GM13977 (cell line): ENCODE measurements around the gene AGT.

Source experiments
- DNase-seq: peaks from one replicate; pipeline ENCODE4 v3.0.0; 2012; ENCODE audit warnings: low spot score
- in situ Hi-C: fragments of 300-500 bp; cut with MboI; formaldehyde crosslinking; loops from one replicate; pipeline ENCODE4 v1.12.0; 2022; ENCODE audit warnings: low sequenced_read_pairs, low pct_unique_long_range_greater_than_20kb, mixed read lengths, inconsistent platforms; ENCODE audit not compliant: unreplicated experiment
- TF ChIP-seq, protein P1 (sequence below): IDR thresholded peaks from 2 replicates; pipeline ENCODE4 v1.5.1; 2012; ENCODE audit warnings: mild to moderate bottlenecking, control low read depth; ENCODE audit not compliant: insufficient read depth; ENCODE audit errors: extremely low read depth, missing control alignments

AGT gene

DNA sequence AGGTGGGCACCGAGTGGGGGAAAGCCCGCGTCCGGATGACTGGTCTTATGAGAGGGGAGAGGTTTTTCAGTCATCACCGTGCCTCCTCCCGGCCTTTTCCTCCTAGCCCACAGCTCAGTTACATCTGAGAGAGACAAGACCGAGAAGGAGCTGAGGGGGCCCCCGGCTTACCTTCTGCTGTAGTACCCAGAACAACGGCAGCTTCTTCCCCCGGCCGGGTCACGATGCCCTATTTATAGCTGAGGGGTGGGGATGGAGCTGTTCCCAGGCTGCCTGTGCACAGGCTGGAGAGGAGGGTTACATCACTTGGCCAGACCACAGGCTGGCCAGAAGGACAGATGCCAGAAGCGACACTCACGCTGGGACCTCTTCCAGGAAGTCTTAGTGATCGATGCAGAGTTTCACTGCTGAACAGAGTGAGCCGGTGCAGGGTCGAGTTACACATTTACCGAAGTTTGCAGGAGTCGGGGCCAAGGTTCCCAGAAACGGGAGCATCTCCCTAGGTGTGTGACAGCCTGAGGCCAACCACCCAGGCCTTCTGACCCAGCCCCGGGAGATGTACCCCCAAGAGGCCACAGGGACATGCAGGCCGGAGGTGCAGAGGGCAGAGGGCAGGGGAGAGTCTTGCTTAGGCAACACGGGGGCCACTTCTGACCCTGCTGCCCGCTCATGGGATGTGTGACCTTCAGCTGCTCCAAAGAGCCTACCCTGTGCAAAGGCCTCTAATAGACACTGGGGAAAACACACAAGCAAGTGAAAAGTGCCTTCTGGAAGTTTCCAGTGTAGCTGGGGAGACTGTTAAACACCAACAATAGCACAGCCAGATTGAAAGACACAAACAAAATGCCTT lies at the start of gene AGT:
TSS of gene AGT (minus strand) at position 208 of the 850 bp plus-strand sequence. CDS start 3,299 bp downstream, outside the sequence.
- in situ Hi-C loops: no loop called here
- TF ChIP-seq, protein P1, sequence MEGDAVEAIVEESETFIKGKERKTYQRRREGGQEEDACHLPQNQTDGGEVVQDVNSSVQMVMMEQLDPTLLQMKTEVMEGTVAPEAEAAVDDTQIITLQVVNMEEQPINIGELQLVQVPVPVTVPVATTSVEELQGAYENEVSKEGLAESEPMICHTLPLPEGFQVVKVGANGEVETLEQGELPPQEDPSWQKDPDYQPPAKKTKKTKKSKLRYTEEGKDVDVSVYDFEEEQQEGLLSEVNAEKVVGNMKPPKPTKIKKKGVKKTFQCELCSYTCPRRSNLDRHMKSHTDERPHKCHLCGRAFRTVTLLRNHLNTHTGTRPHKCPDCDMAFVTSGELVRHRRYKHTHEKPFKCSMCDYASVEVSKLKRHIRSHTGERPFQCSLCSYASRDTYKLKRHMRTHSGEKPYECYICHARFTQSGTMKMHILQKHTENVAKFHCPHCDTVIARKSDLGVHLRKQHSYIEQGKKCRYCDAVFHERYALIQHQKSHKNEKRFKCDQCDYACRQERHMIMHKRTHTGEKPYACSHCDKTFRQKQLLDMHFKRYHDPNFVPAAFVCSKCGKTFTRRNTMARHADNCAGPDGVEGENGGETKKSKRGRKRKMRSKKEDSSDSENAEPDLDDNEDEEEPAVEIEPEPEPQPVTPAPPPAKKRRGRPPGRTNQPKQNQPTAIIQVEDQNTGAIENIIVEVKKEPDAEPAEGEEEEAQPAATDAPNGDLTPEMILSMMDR: no peak
- no peak for DNase-seq

GRCh38 chr1:230761443-230762167 lies 47.7 kb upstream of the AGT start:
- TF ChIP-seq, protein P1: no peak
- in situ Hi-C loops: no loop called here
- DNase-seq: no peak

- no peak for DNase-seq
- TF ChIP-seq, protein P1: no peak
- in situ Hi-C loops: no loop called here
Measured at GRCh38 chr1:230760360-230760827, 46.5 kb upstream of the AGT start.

GRCh38 chr1:230759369-230760065 lies 45.6 kb upstream of the AGT start:
- DNase-seq: no peak

DNA sequence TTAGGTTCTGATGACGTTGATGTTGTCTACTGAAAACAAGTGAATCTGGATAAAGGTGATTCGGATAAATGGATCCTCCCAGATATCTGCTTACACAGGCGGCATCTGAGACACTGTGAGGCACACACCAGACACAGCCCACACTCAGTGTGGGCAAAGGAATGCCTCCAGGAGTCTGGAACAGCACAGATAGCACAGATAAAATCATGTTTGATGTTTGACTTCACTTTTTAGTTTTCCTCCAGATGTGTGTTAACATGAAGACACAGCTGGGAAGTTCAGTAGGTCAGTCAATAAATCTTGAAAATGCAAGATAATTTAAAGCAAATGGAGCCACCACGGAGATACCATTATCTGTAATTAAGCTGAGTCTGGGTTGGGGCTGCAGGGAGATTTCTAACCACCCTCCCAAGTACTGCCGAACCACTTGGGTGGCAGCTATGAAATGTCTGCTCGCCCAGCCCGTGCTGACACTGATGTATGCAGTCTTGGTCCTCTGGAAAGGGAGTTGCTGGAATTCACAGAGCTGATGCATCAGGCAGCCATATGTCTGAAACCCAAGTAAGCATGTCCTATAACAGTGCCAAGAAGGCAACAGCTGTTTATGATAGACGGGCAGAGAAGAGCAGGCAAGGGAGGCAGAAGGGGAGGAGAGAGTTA lies 44.9 kb upstream of the AGT start:
- in situ Hi-C loops: no loop called here
- TF ChIP-seq, protein P1: no peak
- no peak for DNase-seq

More at GRCh38 chr1:230759369-230760065, 45.6 kb upstream of the AGT start:
- TF ChIP-seq, protein P1: no peak
- in situ Hi-C loops: no loop called here
